GM12878 (cell line): ENCODE measurements around the gene PRR5L. TPM values are rescaled to one million over a fixed set of nuclear protein-coding genes. Genes with fewer than 3 reads are reported as not detected.

Source experiments
- ATF2 ChIP-seq: IDR thresholded peaks from 2 replicates; pipeline ENCODE4 v1.6.1; 2012; ENCODE audit warnings: low read length, inconsistent platforms
- BACH1 ChIP-seq: fragments of 450-650 bp; IDR thresholded peaks from 2 replicates; pipeline ENCODE4 v1.6.1; 2017; ENCODE audit warnings: mild to moderate bottlenecking, borderline replicate concordance
- CEBPB ChIP-seq, 2 experiments: fragments of 150-350 bp in 1 of 2; IDR thresholded peaks; 2 replicates each; pipeline ENCODE4 v1.6.1; 2012 to 2014; ENCODE audit warnings: low read depth in 2 of 2, low read length in 2 of 2, borderline replicate concordance in 1 of 2, inconsistent platforms in 1 of 2
- CREB1 ChIP-seq: IDR thresholded peaks from 2 replicates; pipeline ENCODE4 v1.6.1; 2012; ENCODE audit warnings: low read depth, mild to moderate bottlenecking, inconsistent platforms
- ESRRA ChIP-seq: IDR thresholded peaks from 2 replicates; pipeline ENCODE4 v1.6.1; 2012; ENCODE audit warnings: mild to moderate bottlenecking, low read length, improper control_type of control experiment
- ETV6 ChIP-seq, 2 experiments: fragments of 450-650 bp in 1 of 2; IDR thresholded peaks in 1 of 2; conservative IDR thresholded peaks in 1 of 2; 2 replicates each; pipeline ENCODE4 v1.6.1; 2014; ENCODE audit warnings: antibody characterized with exemption in 1 of 2, borderline replicate concordance in 1 of 2, low read depth in 1 of 2, mild to moderate bottlenecking in 1 of 2, moderate library complexity in 1 of 2
- IRF5 ChIP-seq: fragments of 450-650 bp; IDR thresholded peaks from 2 replicates; pipeline ENCODE4 v1.6.1; 2017; ENCODE audit warnings: borderline replicate concordance
- LARP7 ChIP-seq: fragments of 450-650 bp; IDR thresholded peaks from 2 replicates; pipeline ENCODE4 v1.6.1; 2017; ENCODE audit warnings: mild to moderate bottlenecking
- MLLT1 ChIP-seq: fragments of 450-650 bp; IDR thresholded peaks from 2 replicates; pipeline ENCODE4 v1.6.1; 2016; ENCODE audit warnings: mild to moderate bottlenecking
- NBN ChIP-seq: fragments of 450-650 bp; IDR thresholded peaks from 2 replicates; pipeline ENCODE4 v1.6.1; 2016
- NFIC ChIP-seq: IDR thresholded peaks from 2 replicates; pipeline ENCODE4 v1.6.1; 2012; ENCODE audit warnings: low read depth, mild to moderate bottlenecking, inconsistent platforms, low read length, moderate library complexity
- NFYB ChIP-seq: IDR thresholded peaks from 2 replicates; pipeline ENCODE4 v1.6.1; 2011; ENCODE audit warnings: low read depth, mild to moderate bottlenecking, low read length, improper control_type of control experiment, moderate library complexity; ENCODE audit not compliant: insufficient read depth
- PKNOX1 ChIP-seq: fragments of 450-650 bp; IDR thresholded peaks from 2 replicates; pipeline ENCODE4 v1.6.1; 2016; ENCODE audit warnings: mild to moderate bottlenecking
- RELA ChIP-seq: fragments of 450-650 bp; IDR thresholded peaks from 2 replicates; pipeline ENCODE4 v1.8.0; 2014; ENCODE audit warnings: borderline replicate concordance; ENCODE audit not compliant: partially characterized antibody
- SIN3A ChIP-seq: IDR thresholded peaks from 2 replicates; pipeline ENCODE4 v1.6.1; 2012; ENCODE audit warnings: low read depth, low read length, improper control_type of control experiment
- SMAD1 ChIP-seq: fragments of 450-650 bp; IDR thresholded peaks from 2 replicates; pipeline ENCODE4 v1.6.1; 2018; ENCODE audit warnings: mild to moderate bottlenecking, low read depth; ENCODE audit not compliant: partially characterized antibody
- SPI1 ChIP-seq: IDR thresholded peaks from 2 replicates; pipeline ENCODE4 v1.6.1; 2011; ENCODE audit warnings: low read depth, mild to moderate bottlenecking, low read length, moderate library complexity, borderline replicate concordance; ENCODE audit not compliant: insufficient read depth
- SREBF1 ChIP-seq: IDR thresholded peaks from 2 replicates; pipeline ENCODE4 v1.6.1; 2012; ENCODE audit warnings: mild to moderate bottlenecking, low read length
- SREBF2 ChIP-seq: IDR thresholded peaks from 2 replicates; pipeline ENCODE4 v1.6.1; 2012; ENCODE audit warnings: mild to moderate bottlenecking, low read length
- TCF7 ChIP-seq: IDR thresholded peaks from 2 replicates; pipeline ENCODE4 v1.6.1; 2014; ENCODE audit warnings: antibody characterized with exemption, borderline replicate concordance
- USF2 ChIP-seq: IDR thresholded peaks from 2 replicates; pipeline ENCODE4 v1.6.1; 2011; ENCODE audit warnings: low read depth, low read length, improper control_type of control experiment, borderline replicate concordance
- WRNIP1 ChIP-seq: IDR thresholded peaks from 2 replicates; pipeline ENCODE4 v1.6.1; 2011; ENCODE audit warnings: low read depth, low read length, improper control_type of control experiment, borderline replicate concordance
- YBX1 ChIP-seq: fragments of 450-650 bp; IDR thresholded peaks from 2 replicates; pipeline ENCODE4 v1.6.1; 2016; ENCODE audit warnings: antibody characterized with exemption
- ZNF274 ChIP-seq: IDR thresholded peaks from one replicate; pipeline ENCODE4 v1.8.0; 2011; ENCODE audit not compliant: insufficient read length, insufficient read depth
- polyA plus RNA-seq, 11 experiments: library from polyadenylated mRNA; depleted of rRNA in 4 of 11; unstranded in 6 of 11; stranded (reverse) in 5 of 11; fragments of >200 nt; fragmentation: Nextera tagmentation in 4 of 11; fragmentation: Illumina TruSeq in 1 of 11; extraction: Ambion mirVana in 4 of 11; extraction: Trizol in 1 of 11; gene quantifications; 1 replicate in 1 of 11; 2 replicates in 10 of 11; pipeline versions ENCODE4 v1.2.1 to v1.2.3, GENCODE V29; 2011 to 2016; ENCODE audit warnings: inconsistent platforms in 2 of 11, missing spikeins in 2 of 11, low read depth in 1 of 11
- total RNA-seq, 4 experiments: library from RNA; depleted of rRNA in 3 of 4; stranded (reverse); fragments of >200 nt in 3 of 4; fragmentation: Illumina TruSeq in 1 of 4; extraction: Trizol in 1 of 4; gene quantifications; 2 replicates each; pipeline versions ENCODE4 v1.2.1 to v1.2.3, GENCODE V29; 2013 to 2021

The PRR5L gene
- total and polyA plus RNA-seq, 10 of the 15 experiments (the other 5 are each of a cell fraction or from before 2014, with no cell fraction given), result 0.11 to 4.2 (median 0.67) TPM; not detected in 1

- TF ChIP-seq CEBPB (IDR thresholded peaks at IDR 0.05; ENCODE audit: borderline replicate concordance in 1 of 2, low read depth in 2 of 2, low read length in 2 of 2) (no peak), LARP7 (peak; percentile 87), CREB1 (peak; percentile 62; the same call in 1 of the 2 replicates), NFYB (no peak), ATF2 (no peak), NFIC (no peak), ESRRA (no peak), IRF5 (no peak), SREBF1 (no peak), USF2 (no peak), ETV6 (conservative IDR thresholded peaks at IDR 0.05 in 1 of 2, IDR thresholded peaks at IDR 0.05 in 1 of 2; ENCODE audit: borderline replicate concordance in 1 of 2, low read depth in 1 of 2) (no peak), RELA (peak; percentile 80), BACH1 (peak; percentile 62; the same call in 1 of the 2 replicates), SIN3A (peak; percentile 25; the same call in 1 of the 2 replicates), SREBF2 (no peak), WRNIP1 (no peak), SMAD1 (no peak), PKNOX1 (no peak), YBX1 (no peak), MLLT1 (peak; percentile 71), TCF7 (no peak), SPI1 (no peak), NBN (peak; percentile 89; the same call in 1 of the 2 replicates), ZNF274 (no peak)
Observed at GRCh38 chr11:36509694-36510593, 213.9 kb downstream of the PRR5L start, which contains the start of gene TRAF6 (continued).
